Activated CD8-positive, alpha-beta T cell treated with anti-CD3 and anti-CD28 coated beads for 36 hours (primary cell): Measurements from ENCODE around the gene LRRFIP2. TPM values are rescaled to one million over a fixed set of nuclear protein-coding genes. Genes with fewer than 3 reads are reported as not detected.
"Not testable (repeated sequence)": the region's sequence is repeated elsewhere in the genome, so short reads cannot be mapped to it uniquely, and the experiment has no call there.

Experiments used
- ATAC-seq: fragments of 200-7000 bp; cut with Tn5 transposase; one replicate; pipeline ENCODE4 v1.10.0; 2021; ENCODE audit warnings: mild to moderate bottlenecking, moderate library complexity
- CTCF ChIA-PET: fragments of 350-600 bp; sonication (Branson Sonifier 250); formaldehyde crosslinking; loops from one replicate; lab custom pipeline; 2021; ENCODE audit warnings: antibody characterized with exemption; lab: Charles Lee
- POLR2A ChIA-PET: fragments of 350-600 bp; sonication (Branson Sonifier 250); formaldehyde crosslinking; loops from one replicate; lab custom pipeline; 2021; ENCODE audit warnings: antibody characterized with exemption; lab: Charles Lee
- DNase-seq: peaks from one replicate; pipeline ENCODE4 v3.0.0-alpha.2; 2020
- H3K27ac Mint-ChIP-seq: one replicate; pipeline ENCODE4 v1.8.0; 2021; ENCODE audit warnings: mild to moderate bottlenecking, mixed read lengths
- H3K27me3 Mint-ChIP-seq: one replicate; pipeline ENCODE4 v1.8.0; 2021; ENCODE audit warnings: mixed read lengths
- H3K36me3 Mint-ChIP-seq: one replicate; pipeline ENCODE4 v1.8.0; 2021; ENCODE audit warnings: low read depth, mixed read lengths
- H3K4me1 Mint-ChIP-seq: one replicate; pipeline ENCODE4 v1.8.0; 2021; ENCODE audit warnings: low read depth, mixed read lengths
- H3K4me3 Mint-ChIP-seq: one replicate; pipeline ENCODE4 v1.8.0; 2021; ENCODE audit warnings: mild to moderate bottlenecking, moderate library complexity, mixed read lengths
- H3K9me3 Mint-ChIP-seq: one replicate; pipeline ENCODE4 v1.8.0; 2021; ENCODE audit warnings: mixed read lengths
- CTCF ChIP-seq: fragments of 200-600 bp; IDR thresholded peaks from one replicate; pipeline ENCODE4 v1.8.0; 2022; ENCODE audit warnings: antibody characterized with exemption, mild to moderate bottlenecking
- intact Hi-C: fragments of 100-400 bp; cut with micrococcal nuclease; formaldehyde crosslinking; loops from one replicate; pipeline ENCODE4 v1.10.0; 2022
- total RNA-seq, 2 experiments: library from RNA; stranded (reverse); gene quantifications; one replicate each; pipeline ENCODE4 v1.2.3, GENCODE V29; 2021

Gene LRRFIP2
- total RNA-seq, 2 experiments from 2014 or later: 18.7 to 23.1 TPM

GRCh38 chr3:37054370-37054769 lies 120.0 kb downstream of the LRRFIP2 start:
- CTCF ChIA-PET: interaction anchor here (2.0 kb wide), 1 partner anchor 30 kb away, joined by 6 read pairs; no protein-coding TSS in a partner anchor
- DNase-seq (no peak), ATAC-seq (peak; percentile 95)
- POLR2A ChIA-PET: no interaction called here
- Mint-ChIP-seq H3K36me3 (peaks cover 44% of the 10 kb centered on the region), H3K9me3 (no peaks in the 10 kb centered on the region), H3K27me3 (no peaks in the 10 kb centered on the region), H3K27ac (peak overlapping the region; percentile 92), H3K4me3 (no peak overlapping the region), H3K4me1 (peaks cover 21% of the 10 kb centered on the region)
- TF ChIP-seq CTCF: no peak
- intact Hi-C loops: loop anchor here (5.0 kb wide), 1 partner anchor 158 kb away; no protein-coding TSS in a partner anchor

- intact Hi-C loops: loop anchor here (5.0 kb wide), 1 partner anchor 159 kb away; no protein-coding TSS in a partner anchor
- CTCF ChIA-PET: no interaction called here
- POLR2A ChIA-PET: no interaction called here
These were observed 120.6 kb downstream of the LRRFIP2 start for GRCh38 chr3:37053753-37054152.

GRCh38 chr3:37053337-37053736 lies 121.0 kb downstream of the LRRFIP2 start:
- TF ChIP-seq CTCF: no peak
- no peaks in the 10 kb centered on the region for H3K9me3 Mint-ChIP-seq
- ATAC-seq (no peak), DNase-seq (no peak)
- peaks cover 53% of the 10 kb centered on the region for H3K36me3 Mint-ChIP-seq
- no peak overlapping the region for H3K4me3 Mint-ChIP-seq
- peaks cover 21% of the 10 kb centered on the region for H3K4me1 Mint-ChIP-seq
- ChIA-PET POLR2A (no interaction called here), CTCF (no interaction called here)
- intact Hi-C loops: loop anchor here (5.0 kb wide), 1 partner anchor 159 kb away; no protein-coding TSS in a partner anchor
- peak overlapping the region; percentile 92 for H3K27ac Mint-ChIP-seq
- no peaks in the 10 kb centered on the region for H3K27me3 Mint-ChIP-seq

More at GRCh38 chr3:37053753-37054152, 120.6 kb downstream of the LRRFIP2 start:
- peaks cover 21% of the 10 kb centered on the region for H3K4me1 Mint-ChIP-seq
- no peaks in the 10 kb centered on the region for H3K27me3 Mint-ChIP-seq
- TF ChIP-seq CTCF: no peak
- no peak for DNase-seq
- no peaks in the 10 kb centered on the region for H3K9me3 Mint-ChIP-seq
- peak overlapping the region; percentile 92 for H3K27ac Mint-ChIP-seq
- ATAC-seq: no peak
- H3K36me3 Mint-ChIP-seq: peaks cover 50% of the 10 kb centered on the region
- H3K4me3 Mint-ChIP-seq: no peak overlapping the region

- peaks cover 21% of the 10 kb centered on the region for H3K4me1 Mint-ChIP-seq
- no peaks in the 10 kb centered on the region for H3K27me3 Mint-ChIP-seq
- peaks cover 55% of the 10 kb centered on the region for H3K36me3 Mint-ChIP-seq
- CTCF ChIA-PET: no interaction called here
- no peak overlapping the region for H3K4me3 Mint-ChIP-seq
- ATAC-seq: no peak
- TF ChIP-seq CTCF: no peak
- peak overlapping the region; percentile 52 for H3K27ac Mint-ChIP-seq
- DNase-seq: no peak
- POLR2A ChIA-PET: no interaction called here
- intact Hi-C loops: loop anchor here (5.0 kb wide), 1 partner anchor 159 kb away; no protein-coding TSS in a partner anchor
- H3K9me3 Mint-ChIP-seq: no peaks in the 10 kb centered on the region
These were observed 121.5 kb downstream of the LRRFIP2 start for GRCh38 chr3:37052860-37053259.

- Mint-ChIP-seq H3K27ac (no peak overlapping the region), H3K4me3 (no peak overlapping the region), H3K36me3 (peaks cover 58% of the 10 kb centered on the region), H3K9me3 (no peaks in the 10 kb centered on the region), H3K27me3 (no peaks in the 10 kb centered on the region), H3K4me1 (peaks cover 21% of the 10 kb centered on the region)
- intact Hi-C loops: loop anchor here (5.0 kb wide), 1 partner anchor 162 kb away; no protein-coding TSS in a partner anchor
- no peak for ATAC-seq
- TF ChIP-seq CTCF: no peak
- ChIA-PET CTCF (no interaction called here), POLR2A (no interaction called here)
- DNase-seq: no peak
These were observed 124.1 kb downstream of the LRRFIP2 start for GRCh38 chr3:37050282-37050681.

GRCh38 chr3:37042712-37043111 lies 131.7 kb downstream of the LRRFIP2 start:
- CTCF ChIA-PET: interaction anchor here (1.2 kb wide), 1 partner anchor 50 kb away, joined by 3 read pairs; the partner anchor contains the start of genes EPM2AIP1 and MLH1
- H3K27ac Mint-ChIP-seq, H3K27me3 Mint-ChIP-seq, intact Hi-C loops, H3K9me3 Mint-ChIP-seq, DNase-seq, ATAC-seq, H3K4me3 Mint-ChIP-seq, POLR2A ChIA-PET, H3K4me1 Mint-ChIP-seq: not testable (repeated sequence)
- H3K36me3 Mint-ChIP-seq: peaks cover 50% of the 10 kb centered on the region
